ENCODE data around the gene TMEM184A.

DNA sequence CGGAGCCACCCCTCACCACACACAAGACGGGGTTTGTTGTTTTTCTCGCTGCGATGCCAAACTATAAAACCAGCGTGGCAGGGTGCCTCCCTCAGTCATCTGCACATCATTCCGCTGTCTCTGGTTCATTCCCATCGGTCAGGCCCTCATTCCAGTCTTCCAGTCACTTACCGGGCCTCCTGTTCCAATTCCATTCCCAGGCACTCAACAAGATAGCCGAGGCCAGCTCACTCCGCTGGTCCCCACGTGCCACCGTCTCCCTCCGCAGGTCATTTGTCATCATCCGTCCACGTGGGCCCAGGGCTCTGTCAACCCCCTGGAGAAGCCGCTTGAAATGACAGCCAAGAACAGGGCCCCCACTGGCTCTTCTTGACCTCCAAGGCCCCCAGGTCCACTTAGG lies 6.1 kb upstream of the TMEM184A start:
- TF ChIP-seq CTCF (IDR thresholded peaks at IDR 0.05; ENCODE audit: low read depth, low read length): no peak
- no peak for TF ChIP-seq EZH2phosphoT487 (IDR thresholded peaks at IDR 0.05; ENCODE audit: low read depth)
